ENCODE data around the gene CPE.

The CPE gene

DNA sequence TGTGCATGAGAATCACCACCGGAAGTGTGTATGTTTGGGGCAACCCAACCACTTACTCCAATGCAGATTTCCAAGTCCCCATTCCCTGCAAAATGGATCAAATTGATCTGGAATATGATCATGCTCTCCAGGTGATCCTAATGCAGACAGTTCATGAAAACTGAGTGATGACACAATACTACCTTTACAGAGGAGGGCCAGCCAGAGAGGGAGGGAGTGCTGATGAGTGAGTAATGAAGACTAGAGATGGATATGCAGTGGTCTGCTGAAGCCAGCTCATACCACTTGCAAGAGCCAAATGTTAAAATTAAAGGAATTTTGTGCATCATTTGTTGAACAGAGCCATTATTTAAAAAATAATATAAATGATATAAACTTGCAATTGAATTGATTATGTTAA is 10.2 kb upstream of the CPE start:
- H3K9ac ChIP-seq (ENCODE audit: low read length), result no peak overlapping the region
- H3K4me1 ChIP-seq (ENCODE audit: control insufficient read depth, low read depth, low read length), result peaks cover 15% of the 10 kb centered on the region
- no peaks in the 10 kb centered on the region for H3K9me3 ChIP-seq (ENCODE audit: control insufficient read depth, low read depth, low read length)
- H3K4me3 ChIP-seq (ENCODE audit: low read length), result no peak overlapping the region
- no peak overlapping the region for H3K27ac ChIP-seq (ENCODE audit: low read length)
- no peaks in the 10 kb centered on the region for H3K27me3 ChIP-seq (ENCODE audit: control insufficient read depth, insufficient read depth, low read length)
- H3K36me3 ChIP-seq (ENCODE audit: control insufficient read depth, low read depth, low read length), result no peaks in the 10 kb centered on the region

DNA sequence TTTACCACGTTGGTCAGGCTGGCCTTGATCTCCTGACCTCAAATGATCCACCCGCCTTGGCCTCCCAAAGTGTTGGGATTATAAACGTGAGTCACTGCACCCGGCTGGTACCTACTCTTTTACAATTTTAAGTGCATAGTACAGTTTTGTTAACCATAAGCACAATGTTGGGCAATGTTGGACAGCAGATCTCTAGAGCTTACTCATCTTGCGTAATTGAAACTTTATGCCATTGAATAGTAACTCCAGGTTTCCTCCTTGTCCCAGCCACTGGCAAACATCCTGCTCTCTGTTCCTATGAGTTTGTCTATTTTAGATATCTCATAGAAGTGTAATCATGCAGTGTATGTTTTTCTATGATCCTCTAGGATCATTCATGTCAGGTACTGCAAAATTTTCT is 9.3 kb upstream of the CPE start:
- no peaks in the 10 kb centered on the region for H3K9me3 ChIP-seq (ENCODE audit: control insufficient read depth, low read depth, low read length)
- H3K4me3 ChIP-seq (ENCODE audit: low read length), result no peak overlapping the region
- H3K9ac ChIP-seq (ENCODE audit: low read length), result no peak overlapping the region
- H3K36me3 ChIP-seq (ENCODE audit: control insufficient read depth, low read depth, low read length), result no peaks in the 10 kb centered on the region
- H3K27me3 ChIP-seq (ENCODE audit: control insufficient read depth, insufficient read depth, low read length), result no peaks in the 10 kb centered on the region
- peaks cover 11% of the 10 kb centered on the region for H3K4me1 ChIP-seq (ENCODE audit: control insufficient read depth, low read depth, low read length)
- no peak overlapping the region for H3K27ac ChIP-seq (ENCODE audit: low read length)

GRCh38 chr4:165370530-165370929 is 8.3 kb upstream of the CPE start:
- H3K36me3 ChIP-seq (ENCODE audit: control insufficient read depth, low read depth, low read length), result no peaks in the 10 kb centered on the region
- H3K4me3 ChIP-seq (ENCODE audit: low read length), result no peak overlapping the region
- H3K27me3 ChIP-seq (ENCODE audit: control insufficient read depth, insufficient read depth, low read length), result no peaks in the 10 kb centered on the region
- H3K9me3 ChIP-seq (ENCODE audit: control insufficient read depth, low read depth, low read length), result no peaks in the 10 kb centered on the region
- no peak overlapping the region for H3K9ac ChIP-seq (ENCODE audit: low read length)
- no peak overlapping the region for H3K27ac ChIP-seq (ENCODE audit: low read length)
- peaks cover 7% of the 10 kb centered on the region for H3K4me1 ChIP-seq (ENCODE audit: control insufficient read depth, low read depth, low read length)

GRCh38 chr4:165375465-165375864 is 3.3 kb upstream of the CPE start:
- Histone ChIP-seq H3K36me3 (ENCODE audit: control insufficient read depth, low read depth, low read length) (no peaks in the 10 kb centered on the region), H3K27ac (ENCODE audit: low read length) (no peak overlapping the region), H3K4me1 (ENCODE audit: control insufficient read depth, low read depth, low read length) (peaks cover 6% of the 10 kb centered on the region), H3K4me3 (ENCODE audit: low read length) (no peak overlapping the region), H3K27me3 (ENCODE audit: control insufficient read depth, insufficient read depth, low read length) (peaks cover 36% of the 10 kb centered on the region), H3K9ac (ENCODE audit: low read length) (no peak overlapping the region), H3K9me3 (ENCODE audit: control insufficient read depth, low read depth, low read length) (no peaks in the 10 kb centered on the region)

DNA sequence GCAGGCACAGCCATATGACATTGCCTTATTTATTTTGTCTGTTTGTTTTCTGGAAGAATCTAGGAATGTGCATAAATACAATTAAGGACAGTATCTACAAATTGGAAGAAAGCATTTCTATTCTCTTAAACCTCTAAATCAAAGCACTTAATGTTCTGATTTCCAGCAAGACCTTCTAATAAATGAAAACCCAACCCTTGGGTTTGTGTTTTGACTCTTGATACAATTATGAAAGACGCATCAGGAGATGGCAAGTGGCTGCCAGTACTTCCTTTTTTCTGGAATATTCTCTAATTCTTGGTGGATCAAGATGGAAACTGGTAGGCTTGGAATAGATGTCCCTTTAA is 437 bp upstream of the CPE start:
- Histone ChIP-seq H3K9me3 (ENCODE audit: control insufficient read depth, low read depth, low read length) (no peaks in the 10 kb centered on the region), H3K27me3 (ENCODE audit: control insufficient read depth, insufficient read depth, low read length) (peaks cover 40% of the 10 kb centered on the region), H3K27ac (ENCODE audit: low read length) (no peak overlapping the region), H3K4me1 (ENCODE audit: control insufficient read depth, low read depth, low read length) (peaks cover 16% of the 10 kb centered on the region), H3K9ac (ENCODE audit: low read length) (peak overlapping the region; percentile 32), H3K4me3 (ENCODE audit: low read length) (peak overlapping the region; percentile 84), H3K36me3 (ENCODE audit: control insufficient read depth, low read depth, low read length) (no peaks in the 10 kb centered on the region)

- peaks cover 16% of the 10 kb centered on the region for H3K4me1 ChIP-seq (ENCODE audit: control insufficient read depth, low read depth, low read length)
- H3K27ac ChIP-seq (ENCODE audit: low read length), result no peak overlapping the region
- H3K4me3 ChIP-seq (ENCODE audit: low read length), result peak overlapping the region; percentile 84
- no peak overlapping the region for H3K9ac ChIP-seq (ENCODE audit: low read length)
- no peaks in the 10 kb centered on the region for H3K36me3 ChIP-seq (ENCODE audit: control insufficient read depth, low read depth, low read length)
- no peaks in the 10 kb centered on the region for H3K9me3 ChIP-seq (ENCODE audit: control insufficient read depth, low read depth, low read length)
- H3K27me3 ChIP-seq (ENCODE audit: control insufficient read depth, insufficient read depth, low read length), result peaks cover 40% of the 10 kb centered on the region
Measured at GRCh38 chr4:165379678-165380064, 863 bp downstream of the CPE start.

GRCh38 chr4:165380805-165381204 is 2.0 kb downstream of the CPE start:
- H3K27ac ChIP-seq (ENCODE audit: low read length), result no peak overlapping the region
- H3K4me3 ChIP-seq (ENCODE audit: low read length), result no peak overlapping the region
- H3K27me3 ChIP-seq (ENCODE audit: control insufficient read depth, insufficient read depth, low read length), result peaks cover 40% of the 10 kb centered on the region

DNA sequence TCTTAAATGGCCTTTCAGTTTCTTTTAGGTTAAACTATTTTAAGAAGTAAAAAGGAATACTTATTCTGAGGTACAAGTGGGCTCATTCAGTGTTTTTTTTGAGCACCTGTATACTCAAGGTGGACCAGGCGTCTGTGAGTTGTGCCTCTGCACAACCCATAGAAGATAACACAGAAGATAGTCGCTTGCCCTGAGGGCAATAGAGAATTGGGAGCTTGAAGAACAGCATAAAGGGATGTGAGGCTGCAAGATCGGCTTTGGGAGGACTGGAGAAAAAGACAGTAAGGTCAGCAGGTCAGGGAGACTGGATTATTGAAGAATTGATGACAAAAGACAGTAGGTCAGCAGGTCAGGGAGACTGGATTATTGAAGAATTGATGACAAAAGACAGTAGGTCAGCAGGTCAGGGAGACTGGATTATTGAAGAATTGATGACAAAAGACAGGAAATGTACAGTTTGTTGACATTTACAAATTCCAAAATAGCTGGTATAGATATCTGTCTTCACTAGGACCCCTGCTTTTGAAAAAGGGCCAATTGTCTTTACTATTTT is 3.1 kb downstream of the CPE start:
- Histone ChIP-seq H3K27me3 (ENCODE audit: control insufficient read depth, insufficient read depth, low read length) (peaks cover 37% of the 10 kb centered on the region), H3K36me3 (ENCODE audit: control insufficient read depth, low read depth, low read length) (no peaks in the 10 kb centered on the region), H3K9me3 (ENCODE audit: control insufficient read depth, low read depth, low read length) (no peaks in the 10 kb centered on the region), H3K9ac (ENCODE audit: low read length) (no peak overlapping the region), H3K4me3 (ENCODE audit: low read length) (no peak overlapping the region), H3K4me1 (ENCODE audit: control insufficient read depth, low read depth, low read length) (peaks cover 16% of the 10 kb centered on the region), H3K27ac (ENCODE audit: low read length) (no peak overlapping the region)

More at GRCh38 chr4:165380805-165381204, 2.0 kb downstream of the CPE start:
- no peaks in the 10 kb centered on the region for H3K36me3 ChIP-seq (ENCODE audit: control insufficient read depth, low read depth, low read length)
- H3K9me3 ChIP-seq (ENCODE audit: control insufficient read depth, low read depth, low read length), result no peaks in the 10 kb centered on the region
- H3K9ac ChIP-seq (ENCODE audit: low read length), result no peak overlapping the region
- H3K4me1 ChIP-seq (ENCODE audit: control insufficient read depth, low read depth, low read length), result peaks cover 16% of the 10 kb centered on the region

DNA sequence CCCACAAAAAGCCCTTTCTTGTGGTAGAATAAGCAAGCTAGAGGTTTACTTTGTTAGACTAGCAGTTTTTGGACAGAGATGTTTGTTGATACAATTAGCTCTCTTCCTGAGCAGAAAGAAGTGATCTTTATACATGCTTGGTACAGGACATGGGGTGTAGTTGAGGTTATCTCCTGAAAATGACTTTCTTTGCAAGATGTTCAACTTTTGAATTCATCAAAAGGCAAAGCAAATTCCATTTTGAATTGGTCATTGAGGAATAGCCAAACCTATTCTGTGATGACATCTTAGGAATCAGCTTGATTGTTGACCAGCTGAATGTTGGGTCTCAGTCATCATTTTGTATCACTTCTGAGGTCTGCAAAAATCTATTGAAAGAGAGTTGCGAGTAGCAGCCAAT is 3.8 kb downstream of the CPE start:
- H3K4me3 ChIP-seq (ENCODE audit: low read length), result no peak overlapping the region
- H3K9ac ChIP-seq (ENCODE audit: low read length), result no peak overlapping the region
- H3K27ac ChIP-seq (ENCODE audit: low read length), result no peak overlapping the region
- peaks cover 30% of the 10 kb centered on the region for H3K27me3 ChIP-seq (ENCODE audit: control insufficient read depth, insufficient read depth, low read length)
- no peaks in the 10 kb centered on the region for H3K36me3 ChIP-seq (ENCODE audit: control insufficient read depth, low read depth, low read length)
- no peaks in the 10 kb centered on the region for H3K9me3 ChIP-seq (ENCODE audit: control insufficient read depth, low read depth, low read length)
- H3K4me1 ChIP-seq (ENCODE audit: control insufficient read depth, low read depth, low read length), result peaks cover 16% of the 10 kb centered on the region

DNA sequence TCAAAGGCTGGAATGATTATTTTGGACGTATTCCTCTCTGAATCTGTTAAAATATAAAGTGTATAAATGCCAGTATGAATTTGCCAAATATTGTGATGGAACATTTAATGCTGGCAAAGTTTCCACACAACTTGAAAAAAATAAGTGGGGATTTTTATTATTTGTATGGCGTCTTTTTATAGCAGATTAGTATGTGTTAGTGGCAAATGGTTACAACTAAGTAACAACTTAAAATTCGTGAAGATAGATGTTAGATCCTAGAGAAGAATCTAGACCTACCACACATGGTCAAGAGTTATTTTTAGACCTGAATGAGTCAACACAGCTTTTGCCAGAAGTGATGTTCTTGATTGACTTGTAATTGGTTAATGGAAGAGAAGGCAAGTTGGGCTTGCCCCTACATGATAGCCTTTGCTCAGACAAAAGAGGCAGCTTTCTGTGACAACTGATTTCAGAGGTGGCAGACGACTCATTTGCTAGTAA is 4.8 kb downstream of the CPE start:
- no peak overlapping the region for H3K4me3 ChIP-seq (ENCODE audit: low read length)
- H3K9me3 ChIP-seq (ENCODE audit: control insufficient read depth, low read depth, low read length), result no peaks in the 10 kb centered on the region
- H3K27me3 ChIP-seq (ENCODE audit: control insufficient read depth, insufficient read depth, low read length), result peaks cover 20% of the 10 kb centered on the region
- peaks cover 16% of the 10 kb centered on the region for H3K4me1 ChIP-seq (ENCODE audit: control insufficient read depth, low read depth, low read length)
- H3K27ac ChIP-seq (ENCODE audit: low read length), result no peak overlapping the region
- H3K9ac ChIP-seq (ENCODE audit: low read length), result no peak overlapping the region
- no peaks in the 10 kb centered on the region for H3K36me3 ChIP-seq (ENCODE audit: control insufficient read depth, low read depth, low read length)

DNA sequence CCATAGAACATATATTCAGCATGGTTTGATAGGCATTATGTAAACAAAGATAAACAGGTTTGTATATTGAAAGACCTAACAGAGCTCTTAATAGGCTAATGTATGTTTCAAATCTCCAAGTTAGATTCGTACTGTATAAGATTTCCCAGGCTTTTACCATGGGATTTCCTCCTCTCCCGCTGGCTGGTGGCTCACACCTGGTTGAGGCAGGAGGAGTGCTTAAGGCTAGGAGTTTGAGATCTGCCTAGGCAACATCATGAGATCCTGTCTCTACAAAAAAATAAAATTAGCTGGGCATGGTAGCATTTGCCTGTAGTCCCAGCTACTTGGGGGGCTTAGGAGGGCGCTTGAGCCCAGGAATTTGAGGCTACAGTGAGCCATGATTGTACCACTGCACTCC is 5.4 kb downstream of the CPE start:
- Histone ChIP-seq H3K27me3 (ENCODE audit: control insufficient read depth, insufficient read depth, low read length) (peaks cover 16% of the 10 kb centered on the region), H3K4me1 (ENCODE audit: control insufficient read depth, low read depth, low read length) (peaks cover 16% of the 10 kb centered on the region), H3K27ac (ENCODE audit: low read length) (no peak overlapping the region), H3K36me3 (ENCODE audit: control insufficient read depth, low read depth, low read length) (no peaks in the 10 kb centered on the region), H3K9ac (ENCODE audit: low read length) (no peak overlapping the region), H3K4me3 (ENCODE audit: low read length) (no peak overlapping the region), H3K9me3 (ENCODE audit: control insufficient read depth, low read depth, low read length) (no peaks in the 10 kb centered on the region)

DNA sequence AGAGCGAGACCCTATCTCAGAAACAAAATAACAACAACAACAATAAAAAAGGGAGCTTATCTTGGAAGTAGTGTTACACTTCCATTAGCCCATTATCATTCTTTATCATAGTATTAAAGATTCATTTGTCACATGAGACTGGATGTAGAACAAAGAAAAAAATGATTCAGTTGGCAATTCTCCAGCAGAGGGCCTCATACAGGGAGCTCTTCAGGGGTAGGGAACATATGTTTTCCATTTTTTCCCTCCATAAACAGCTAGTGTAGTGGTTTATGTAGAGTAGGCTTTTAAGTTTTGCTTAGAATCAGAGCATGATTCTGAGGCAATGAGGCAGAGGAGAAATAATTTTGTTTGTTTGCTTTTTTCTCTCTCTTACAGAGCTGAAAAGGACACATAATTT is 5.8 kb downstream of the CPE start:
- H3K4me3 ChIP-seq (ENCODE audit: low read length), result no peak overlapping the region
- H3K27ac ChIP-seq (ENCODE audit: low read length), result no peak overlapping the region
- peaks cover 12% of the 10 kb centered on the region for H3K27me3 ChIP-seq (ENCODE audit: control insufficient read depth, insufficient read depth, low read length)
- no peaks in the 10 kb centered on the region for H3K9me3 ChIP-seq (ENCODE audit: control insufficient read depth, low read depth, low read length)
- H3K36me3 ChIP-seq (ENCODE audit: control insufficient read depth, low read depth, low read length), result no peaks in the 10 kb centered on the region
- H3K4me1 ChIP-seq (ENCODE audit: control insufficient read depth, low read depth, low read length), result peaks cover 16% of the 10 kb centered on the region
- H3K9ac ChIP-seq (ENCODE audit: low read length), result no peak overlapping the region

All from iPS-18a (cell line).